CD14-positive monocyte (primary cell): Measurements from ENCODE around the gene CMTM1. TPM values are rescaled to one million over a fixed set of nuclear protein-coding genes. Genes with fewer than 3 reads are reported as not detected.

Source experiments
- DNase-seq, 3 donors: peaks; one replicate each; pipeline ENCODE4 v3.0.0-alpha.2; 2011 to 2022
- H2AFZ ChIP-seq: 2 replicates; pipeline ENCODE4 v1.6.0; 2012; ENCODE audit warnings: mild to moderate bottlenecking, low read depth, low read length, inconsistent platforms; ENCODE audit not compliant: insufficient read depth, poor library complexity, severe bottlenecking
- H3K27ac ChIP-seq, 2 donors: 1 replicate in 1 of 2; 2 replicates in 1 of 2; pipeline ENCODE4 v1.5.1; 2012 to 2013; ENCODE audit warnings: low read length in 2 of 2, control low read depth in 1 of 2, inconsistent platforms in 1 of 2, low read depth in 1 of 2, mild to moderate bottlenecking in 1 of 2
- H3K27me3 ChIP-seq, 2 donors: one replicate each; pipeline versions ENCODE4 v1.6.0 to v1.6.1; 2011 to 2013; ENCODE audit warnings: low read length in 2 of 2; ENCODE audit not compliant: control insufficient read depth in 2 of 2, insufficient read depth in 2 of 2
- H3K36me3 ChIP-seq, 2 donors: replicated peaks in 1 of 2; 1 replicate in 1 of 2; 2 replicates in 1 of 2; pipeline versions ENCODE4 v1.5.1 to v1.6.1; 2012 to 2013; ENCODE audit warnings: low read length in 2 of 2, control low read depth in 1 of 2, inconsistent platforms in 1 of 2, mild to moderate bottlenecking in 1 of 2; ENCODE audit not compliant: insufficient read depth in 2 of 2, control insufficient read depth in 1 of 2
- H3K4me1 ChIP-seq, 2 donors: 1 replicate in 1 of 2; 2 replicates in 1 of 2; pipeline versions ENCODE4 v1.5.1 to v1.6.1; 2012 to 2013; ENCODE audit warnings: low read length in 2 of 2, control low read depth in 1 of 2, inconsistent platforms in 1 of 2, mild to moderate bottlenecking in 1 of 2, moderate library complexity in 1 of 2; ENCODE audit not compliant: insufficient read depth in 2 of 2, control insufficient read depth in 1 of 2
- H3K4me2 ChIP-seq: replicated peaks from 2 replicates; pipeline ENCODE3; 2012; ENCODE audit warnings: low read length, moderate library complexity, mild to moderate bottlenecking; ENCODE audit not compliant: poor library complexity, severe bottlenecking; ENCODE audit errors: extremely low read depth
- H3K4me3 ChIP-seq, 3 experiments: fragments of 200-600 bp in 1 of 3; sonication (generic) in 1 of 3; replicated peaks in 1 of 3; 1 replicate in 2 of 3; 2 replicates in 1 of 3; pipeline ENCODE4 v1.5.1; 2011 to 2013; ENCODE audit warnings: low read length in 3 of 3, mild to moderate bottlenecking in 3 of 3, control low read depth in 2 of 3, low read depth in 2 of 3, inconsistent platforms in 1 of 3, moderate library complexity in 1 of 3
- H3K79me2 ChIP-seq: 2 replicates; pipeline ENCODE4 v1.6.0; 2012; ENCODE audit warnings: mild to moderate bottlenecking, control low read depth, inconsistent platforms, low read length, moderate library complexity; ENCODE audit not compliant: insufficient read depth
- H3K9ac ChIP-seq: 2 replicates; pipeline ENCODE4 v1.6.0; 2017; ENCODE audit warnings: low read length, mild to moderate bottlenecking; ENCODE audit not compliant: insufficient read depth, poor library complexity, severe bottlenecking
- H3K9me3 ChIP-seq, 2 donors: replicated peaks in 1 of 2; 1 replicate in 1 of 2; 2 replicates in 1 of 2; pipeline versions ENCODE4 v1.5.1 to v1.6.1; 2012 to 2013; ENCODE audit warnings: low read length in 2 of 2, control low read depth in 1 of 2; ENCODE audit not compliant: control insufficient read depth in 1 of 2, insufficient read depth in 1 of 2
- H4K20me1 ChIP-seq: 2 replicates; pipeline ENCODE4 v1.6.0; 2012; ENCODE audit warnings: mild to moderate bottlenecking, low read length, control low read depth, moderate library complexity; ENCODE audit not compliant: insufficient read depth
- H3K27ac Mint-ChIP-seq, 7 donors: one replicate each; pipeline ENCODE4 v1.8.0; 2020; ENCODE audit warnings: mild to moderate bottlenecking in 7 of 7, mixed read lengths in 7 of 7, moderate library complexity in 6 of 7, inconsistent platforms in 2 of 7
- H3K27me3 Mint-ChIP-seq, 3 donors: one replicate each; pipeline ENCODE4 v1.8.0; 2021 to 2022; ENCODE audit warnings: low read depth in 3 of 3, mild to moderate bottlenecking in 3 of 3, mixed read lengths in 3 of 3, moderate library complexity in 3 of 3, inconsistent platforms in 1 of 3
- H3K36me3 Mint-ChIP-seq, 2 donors: one replicate each; pipeline ENCODE4 v1.8.0; 2020; ENCODE audit warnings: mixed read lengths in 2 of 2, inconsistent platforms in 1 of 2, mild to moderate bottlenecking in 1 of 2
- H3K4me1 Mint-ChIP-seq: one replicate; pipeline ENCODE4 v1.8.0; 2020; ENCODE audit warnings: mild to moderate bottlenecking, mixed read lengths
- H3K4me3 Mint-ChIP-seq, 2 donors: one replicate each; pipeline ENCODE4 v1.8.0; 2020; ENCODE audit warnings: mild to moderate bottlenecking in 2 of 2, mixed read lengths in 2 of 2, moderate library complexity in 1 of 2
- H3K9me3 Mint-ChIP-seq, 7 donors: one replicate each; pipeline ENCODE4 v1.8.0; 2020 to 2022; ENCODE audit warnings: mixed read lengths in 7 of 7, mild to moderate bottlenecking in 6 of 7, moderate library complexity in 6 of 7, inconsistent platforms in 2 of 7
- WGBS: methylation state at CpG from one replicate; pipeline ENCODE4 v1.1.5; 2013; ENCODE audit warnings: missing lambda C conversion rate; ENCODE audit not compliant: insufficient coverage; 5-methylcytosine and 5-hydroxymethylcytosine counted together
- intact Hi-C, 2 donors: fragments of 100-400 bp; cut with micrococcal nuclease; formaldehyde crosslinking; loops; one replicate each; pipeline versions ENCODE4 v1.15.0 to v1.15.1; 2023
- polyA plus RNA-seq, 3 donors: library from polyadenylated mRNA; depleted of rRNA in 1 of 3; unstranded in 2 of 3; stranded (reverse) in 1 of 3; fragments of 300-500 nt in 2 of 3; fragments of >200 nt in 1 of 3; fragmentation: Illumina TruSeq in 2 of 3; gene quantifications; 1 replicate in 2 of 3; 2 replicates in 1 of 3; pipeline ENCODE4 v1.2.3, GENCODE V29; 2012 to 2021
- TF ChIP-seq, protein P1 (sequence below): fragments of 200-600 bp; IDR thresholded peaks from one replicate; pipeline ENCODE4 v1.8.0; 2022; ENCODE audit warnings: antibody characterized with exemption, mild to moderate bottlenecking

CMTM1 gene
- polyA plus RNA-seq, 3 donors: 1.6 to 3.3 (median 2.5) TPM

DNA sequence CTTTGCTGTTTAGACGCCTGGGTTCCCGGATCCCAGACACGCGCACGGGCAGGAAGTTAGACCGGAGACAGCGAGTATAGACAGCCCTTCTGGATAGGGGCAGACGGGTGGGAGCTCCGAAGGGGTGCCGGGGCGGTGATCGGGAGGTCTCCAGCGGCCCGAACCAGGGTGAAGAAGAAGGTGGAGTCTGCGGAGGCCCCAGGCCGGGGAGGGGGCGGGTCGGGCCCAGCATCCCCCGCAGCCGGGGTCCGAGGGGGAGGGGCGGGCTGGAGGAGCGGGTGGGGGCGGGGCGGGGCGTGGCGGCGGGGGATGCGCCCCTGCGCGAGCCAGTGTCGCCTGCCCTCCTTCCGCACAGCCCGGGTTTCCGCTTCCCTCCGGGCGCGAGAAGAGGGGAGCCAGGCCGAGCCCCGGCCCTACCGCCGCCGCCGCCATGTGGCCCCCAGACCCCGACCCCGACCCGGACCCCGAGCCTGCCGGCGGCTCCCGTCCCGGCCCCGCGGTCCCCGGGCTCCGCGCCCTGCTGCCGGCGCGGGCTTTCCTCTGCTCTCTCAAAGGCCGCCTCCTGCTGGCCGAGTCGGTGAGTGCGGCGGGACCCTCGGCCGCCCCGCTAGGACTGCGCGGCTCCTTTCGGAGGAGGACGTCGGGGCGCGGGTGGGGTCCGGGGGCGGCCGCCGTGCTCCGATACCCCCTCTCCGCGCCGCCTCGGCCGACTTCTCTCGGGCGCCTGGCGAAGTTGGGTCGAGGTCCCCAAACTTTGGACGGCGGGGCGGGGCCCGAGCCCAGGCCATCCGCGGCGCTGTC is 38.3 kb downstream of the CMTM1 start, which contains the start of gene CMTM3:
Gene CMTM3, plus strand, starts transcription at position 329 of the 801 bp plus-strand sequence. Its CDS starts 102 bp downstream, at position 431.
- H3K79me2 ChIP-seq: peaks cover 43% of the 10 kb centered on the region
- H3K27ac ChIP-seq: peak within 1 kb of the TSS; percentile 76 to 90
- Mint-ChIP-seq H3K27ac (peak within 1 kb of the TSS; percentile 75 to 91 (median 89)), H3K4me3 (peak within 1 kb of the TSS; percentile 93 to 95), H3K27me3 (peaks cover 9 to 17% (median 12%) of the 10 kb centered on the region in 3 donors), H3K4me1 (peaks cover 44% of the 10 kb centered on the region), H3K9me3 (peaks cover 0 to 12% (median 8%) of the 10 kb centered on the region in 7 donors), H3K36me3 (peaks cover 14 to 32% of the 10 kb centered on the region in 2 donors)
- DNase-seq: peak in 2 of 3 donors; percentile 50 to 57
- no peaks in the 10 kb centered on the region for H3K27me3 ChIP-seq
- H4K20me1 ChIP-seq: peaks cover 36% of the 10 kb centered on the region
- intact Hi-C loops: loop anchor here (2.0 to 10.0 kb wide), 4 partner anchors 37 to 260 kb away; partner anchors contain the start of gene CMTM1 (in 1 of the 2)
- H3K9ac ChIP-seq: peak within 1 kb of the TSS; percentile 88
- H2AFZ ChIP-seq: peak within 1 kb of the TSS; percentile 82
- H3K4me2 ChIP-seq: peak within 1 kb of the TSS; percentile 94
- peak within 1 kb of the TSS; percentile 74 to 91 (median 91) for H3K4me3 ChIP-seq
- peaks cover 0 to 10% of the 10 kb centered on the region in 2 donors for H3K9me3 ChIP-seq
- WGBS: under 1% methylated on average over 80 of the region's 96 CpGs
- peaks cover 42 to 47% of the 10 kb centered on the region in 2 donors for H3K4me1 ChIP-seq
- TF ChIP-seq, protein P1, sequence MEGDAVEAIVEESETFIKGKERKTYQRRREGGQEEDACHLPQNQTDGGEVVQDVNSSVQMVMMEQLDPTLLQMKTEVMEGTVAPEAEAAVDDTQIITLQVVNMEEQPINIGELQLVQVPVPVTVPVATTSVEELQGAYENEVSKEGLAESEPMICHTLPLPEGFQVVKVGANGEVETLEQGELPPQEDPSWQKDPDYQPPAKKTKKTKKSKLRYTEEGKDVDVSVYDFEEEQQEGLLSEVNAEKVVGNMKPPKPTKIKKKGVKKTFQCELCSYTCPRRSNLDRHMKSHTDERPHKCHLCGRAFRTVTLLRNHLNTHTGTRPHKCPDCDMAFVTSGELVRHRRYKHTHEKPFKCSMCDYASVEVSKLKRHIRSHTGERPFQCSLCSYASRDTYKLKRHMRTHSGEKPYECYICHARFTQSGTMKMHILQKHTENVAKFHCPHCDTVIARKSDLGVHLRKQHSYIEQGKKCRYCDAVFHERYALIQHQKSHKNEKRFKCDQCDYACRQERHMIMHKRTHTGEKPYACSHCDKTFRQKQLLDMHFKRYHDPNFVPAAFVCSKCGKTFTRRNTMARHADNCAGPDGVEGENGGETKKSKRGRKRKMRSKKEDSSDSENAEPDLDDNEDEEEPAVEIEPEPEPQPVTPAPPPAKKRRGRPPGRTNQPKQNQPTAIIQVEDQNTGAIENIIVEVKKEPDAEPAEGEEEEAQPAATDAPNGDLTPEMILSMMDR: peak; percentile 88
- H3K36me3 ChIP-seq: peaks cover 13 to 23% of the 10 kb centered on the region in 2 donors

DNA sequence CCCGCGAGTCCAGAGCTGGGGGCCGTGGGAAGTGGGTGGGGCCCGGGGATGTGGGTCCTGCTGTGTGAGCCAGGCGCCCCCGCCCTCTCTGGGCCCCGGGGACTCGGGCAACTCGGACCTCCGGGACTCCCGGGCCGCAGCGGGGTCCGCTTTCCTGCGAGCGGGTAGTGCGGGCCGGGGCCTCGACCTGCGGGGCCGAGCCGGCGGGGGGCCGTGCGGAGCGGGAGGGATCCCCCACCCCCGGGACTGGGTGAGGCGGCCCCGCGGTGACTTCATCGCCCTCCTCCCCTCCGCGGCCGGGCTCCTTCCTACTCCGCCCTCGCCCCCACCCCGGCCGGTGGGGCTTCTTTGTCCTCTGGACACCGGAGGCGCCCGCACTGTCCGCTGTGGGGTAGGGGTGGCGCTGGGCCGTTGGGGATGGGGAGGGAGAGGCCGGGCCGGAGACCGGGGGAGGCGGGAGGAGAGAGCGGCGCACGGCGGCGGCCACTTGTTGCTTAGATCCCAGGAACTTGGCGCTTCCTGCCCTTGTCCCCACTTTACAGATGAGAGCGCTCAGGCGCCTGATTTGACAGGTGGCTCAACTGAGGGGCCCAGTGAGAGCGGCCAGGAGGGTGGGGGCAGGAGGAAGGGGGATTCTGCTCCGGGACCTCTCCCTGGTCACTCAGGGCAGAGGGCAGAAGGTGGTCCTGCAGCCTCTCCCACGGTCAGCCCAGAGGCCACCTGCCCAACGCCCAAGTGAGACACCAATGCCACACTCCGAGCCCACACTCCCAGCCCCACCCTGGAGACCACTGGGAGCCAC is 39.1 kb downstream of the CMTM1 start:
- H3K4me1 Mint-ChIP-seq: peaks cover 44% of the 10 kb centered on the region
- Histone ChIP-seq H2AFZ (peak overlapping the region; percentile 82), H3K4me1 (peaks cover 42 to 47% of the 10 kb centered on the region in 2 donors), H3K27ac (peak overlapping the region; percentile 76 to 90), H3K79me2 (peaks cover 51% of the 10 kb centered on the region), H3K4me3 (peak overlapping the region; percentile 74 to 91 (median 91)), H3K9ac (peak overlapping the region; percentile 88), H3K9me3 (peaks cover 0 to 10% of the 10 kb centered on the region in 2 donors), H3K36me3 (peaks cover 21 to 31% of the 10 kb centered on the region in 2 donors), H4K20me1 (peaks cover 44% of the 10 kb centered on the region), H3K4me2 (peak overlapping the region; percentile 94), H3K27me3 (no peaks in the 10 kb centered on the region)
- peak in 2 of 3 donors; percentile 34 to 49 for DNase-seq
- H3K4me3 Mint-ChIP-seq: peak overlapping the region; percentile 81 to 95
- intact Hi-C loops: loop anchor here (2.0 to 10.0 kb wide), 3 partner anchors 198 to 259 kb away; no protein-coding TSS in a partner anchor
- H3K9me3 Mint-ChIP-seq: peaks cover 0 to 12% (median 8%) of the 10 kb centered on the region in 7 donors
- peaks cover 22 to 40% of the 10 kb centered on the region in 2 donors for H3K36me3 Mint-ChIP-seq
- H3K27me3 Mint-ChIP-seq: peaks cover 7 to 17% (median 10%) of the 10 kb centered on the region in 3 donors
- peak overlapping the region; percentile 75 to 91 (median 88) for H3K27ac Mint-ChIP-seq
- WGBS: 0% methylated on average over 43 of the region's 61 CpGs
- TF ChIP-seq, protein P1: peak; percentile 45
